ENCODE measurements around the gene ANKRD13D.

The ANKRD13D gene

GRCh38 chr11:67289226-67289650 lies at the start of gene ANKRD13D:
Gene ANKRD13D (plus strand): TSS chr11:67289303. CDS start chr11:67289461, 158 bp downstream.
- DNase-seq, result no peak

GRCh38 chr11:67239783-67240575 lies 49.1 kb upstream of the ANKRD13D start:
- peak; percentile 97 for DNase-seq

- peak; percentile 90 for DNase-seq
These were observed 48.3 kb upstream of the ANKRD13D start for GRCh38 chr11:67240576-67241389.

GRCh38 chr11:67242548-67242947 lies 46.6 kb upstream of the ANKRD13D start:
- DNase-seq, result no peak

GRCh38 chr11:67243051-67243450 lies 46.1 kb upstream of the ANKRD13D start:
- DNase-seq, result no peak

- no peak for DNase-seq
These were observed 44.1 kb upstream of the ANKRD13D start for GRCh38 chr11:67245046-67245445.

GRCh38 chr11:67247946-67248550 lies 41.1 kb upstream of the ANKRD13D start:
- no peak for DNase-seq

GRCh38 chr11:67248653-67249052 lies 40.5 kb upstream of the ANKRD13D start:
- DNase-seq, result no peak

- no peak for DNase-seq
These were observed 38.8 kb upstream of the ANKRD13D start for GRCh38 chr11:67250059-67251043.

GRCh38 chr11:67251841-67252240 lies 37.3 kb upstream of the ANKRD13D start:
- no peak for DNase-seq

GRCh38 chr11:67252831-67253239 lies 36.3 kb upstream of the ANKRD13D start:
- peak; percentile 41 for DNase-seq

- DNase-seq, result no peak
These were observed 35.1 kb upstream of the ANKRD13D start for GRCh38 chr11:67253872-67254624.

GRCh38 chr11:67254798-67255197 lies 34.3 kb upstream of the ANKRD13D start:
- DNase-seq, result no peak

GRCh38 chr11:67255353-67255752 lies 33.8 kb upstream of the ANKRD13D start:
- DNase-seq, result no peak

- no peak for DNase-seq
These were observed 33.2 kb upstream of the ANKRD13D start for GRCh38 chr11:67255864-67256263.

GRCh38 chr11:67256477-67257135 lies 32.5 kb upstream of the ANKRD13D start:
- no peak for DNase-seq

- DNase-seq, result no peak
These were observed 28.7 kb upstream of the ANKRD13D start for GRCh38 chr11:67260406-67260805.

GRCh38 chr11:67260885-67261639 lies 28.0 kb upstream of the ANKRD13D start:
- peak; percentile 73 for DNase-seq

- no peak for DNase-seq
These were observed 27.5 kb upstream of the ANKRD13D start for GRCh38 chr11:67261640-67261945.

- DNase-seq, result no peak
These were observed 27.0 kb upstream of the ANKRD13D start for GRCh38 chr11:67261946-67262681.
